Measurements from ENCODE around the gene DCBLD1.

DNA sequence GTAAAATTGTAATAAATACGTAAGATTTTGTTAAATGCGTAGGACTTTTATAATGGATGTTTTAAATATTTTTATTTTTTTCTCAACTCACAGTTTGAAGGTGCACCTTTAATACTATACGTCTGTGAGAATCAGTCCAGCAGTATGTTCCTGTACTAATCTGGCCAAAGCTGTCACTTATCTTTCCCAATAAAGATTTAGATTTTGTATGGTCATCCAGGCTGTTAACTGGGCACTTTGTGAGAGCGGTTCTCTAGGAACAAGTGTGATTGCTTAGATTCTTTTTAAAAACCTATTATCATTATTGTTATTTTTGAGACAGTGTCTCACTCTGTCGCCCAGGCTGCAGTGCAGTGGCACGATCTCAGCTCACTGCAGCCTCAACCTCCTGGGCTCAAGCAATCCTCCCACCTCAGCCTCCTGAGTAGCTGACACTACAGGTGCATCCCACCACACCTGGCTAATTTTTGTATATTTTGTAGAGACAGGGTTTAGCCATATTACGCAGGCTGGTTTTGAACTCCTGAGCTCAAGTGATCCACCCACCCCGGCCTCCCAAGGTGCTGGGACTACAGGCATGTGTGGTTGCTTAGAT, 1.7 kb downstream of the DCBLD1 start:
- TF ChIP-seq, protein P1, sequence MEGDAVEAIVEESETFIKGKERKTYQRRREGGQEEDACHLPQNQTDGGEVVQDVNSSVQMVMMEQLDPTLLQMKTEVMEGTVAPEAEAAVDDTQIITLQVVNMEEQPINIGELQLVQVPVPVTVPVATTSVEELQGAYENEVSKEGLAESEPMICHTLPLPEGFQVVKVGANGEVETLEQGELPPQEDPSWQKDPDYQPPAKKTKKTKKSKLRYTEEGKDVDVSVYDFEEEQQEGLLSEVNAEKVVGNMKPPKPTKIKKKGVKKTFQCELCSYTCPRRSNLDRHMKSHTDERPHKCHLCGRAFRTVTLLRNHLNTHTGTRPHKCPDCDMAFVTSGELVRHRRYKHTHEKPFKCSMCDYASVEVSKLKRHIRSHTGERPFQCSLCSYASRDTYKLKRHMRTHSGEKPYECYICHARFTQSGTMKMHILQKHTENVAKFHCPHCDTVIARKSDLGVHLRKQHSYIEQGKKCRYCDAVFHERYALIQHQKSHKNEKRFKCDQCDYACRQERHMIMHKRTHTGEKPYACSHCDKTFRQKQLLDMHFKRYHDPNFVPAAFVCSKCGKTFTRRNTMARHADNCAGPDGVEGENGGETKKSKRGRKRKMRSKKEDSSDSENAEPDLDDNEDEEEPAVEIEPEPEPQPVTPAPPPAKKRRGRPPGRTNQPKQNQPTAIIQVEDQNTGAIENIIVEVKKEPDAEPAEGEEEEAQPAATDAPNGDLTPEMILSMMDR (conservative IDR thresholded peaks at IDR 0.05): no peak
- TF ChIP-seq EZH2 (IDR thresholded peaks at IDR 0.05; ENCODE audit: low read depth): no peak
